ENCODE data around the gene CALHM2. TPM values are rescaled to one million over a fixed set of nuclear protein-coding genes. Genes with fewer than 3 reads are reported as not detected.
"Not testable (repeated sequence)": the region's sequence is repeated elsewhere in the genome, so short reads cannot be mapped to it uniquely, and the experiment has no call there.

The CALHM2 gene
- total RNA-seq, 1 donor from 2014 or later, result 9.8 TPM

DNA sequence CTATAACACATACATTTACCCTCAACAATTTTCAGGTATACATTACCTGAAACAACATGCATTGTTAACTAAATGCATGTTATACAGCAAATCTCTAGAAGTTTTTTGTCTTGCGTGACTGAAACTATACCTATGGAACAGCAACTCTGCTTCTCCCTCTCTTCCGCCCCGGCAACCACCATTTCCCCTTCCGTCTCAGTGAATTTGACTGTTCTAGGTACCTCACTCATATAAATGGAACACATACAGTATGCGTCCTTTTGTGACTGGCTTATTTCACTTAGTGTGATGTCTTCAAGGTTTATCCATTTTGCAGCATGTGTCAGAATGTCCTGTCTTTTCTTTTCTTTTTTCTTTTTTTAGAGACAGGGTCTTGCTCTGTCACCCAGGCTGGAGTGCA lies 22.5 kb downstream of the CALHM2 start:
- ATAC-seq, result no peak
- intact Hi-C loops (cut with micrococcal nuclease), result no loop called here

DNA sequence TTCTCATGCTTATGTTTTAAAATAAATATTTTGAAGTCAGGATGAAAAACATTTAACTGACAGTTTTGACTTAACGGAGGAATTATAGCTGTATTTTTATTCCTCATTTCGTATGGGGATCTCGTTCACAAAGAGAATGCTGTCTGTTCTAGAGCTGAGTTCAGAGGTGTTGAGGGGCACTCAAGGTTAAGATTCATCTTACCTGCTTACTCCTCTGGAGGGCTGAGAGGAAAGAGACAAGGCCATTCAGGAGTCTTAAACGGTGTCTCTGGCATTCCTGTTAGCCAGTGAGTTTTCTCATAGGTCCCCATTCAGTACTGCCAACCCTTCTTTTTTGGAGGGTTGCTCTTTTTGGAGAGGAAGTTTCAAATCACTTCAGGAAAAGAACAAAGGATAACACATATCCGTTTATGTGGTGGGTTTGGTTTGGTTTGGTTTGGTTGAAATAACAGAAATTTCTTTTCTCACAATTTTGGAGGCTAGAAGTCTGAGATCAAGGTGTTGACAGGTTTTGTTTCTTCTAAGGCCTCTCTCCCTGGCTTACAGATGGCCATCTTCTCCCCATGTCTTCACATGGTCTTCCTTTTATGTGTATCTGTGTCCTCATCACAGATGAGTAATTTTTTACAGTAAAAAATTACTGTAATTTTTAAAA lies 23.1 kb downstream of the CALHM2 start:
- DNase-seq (no peak), ATAC-seq (no peak)
- intact Hi-C loops (cut with micrococcal nuclease), result no loop called here

More for the DNA sequence above, 22.5 kb downstream of the CALHM2 start:
- no peak for DNase-seq

DNA sequence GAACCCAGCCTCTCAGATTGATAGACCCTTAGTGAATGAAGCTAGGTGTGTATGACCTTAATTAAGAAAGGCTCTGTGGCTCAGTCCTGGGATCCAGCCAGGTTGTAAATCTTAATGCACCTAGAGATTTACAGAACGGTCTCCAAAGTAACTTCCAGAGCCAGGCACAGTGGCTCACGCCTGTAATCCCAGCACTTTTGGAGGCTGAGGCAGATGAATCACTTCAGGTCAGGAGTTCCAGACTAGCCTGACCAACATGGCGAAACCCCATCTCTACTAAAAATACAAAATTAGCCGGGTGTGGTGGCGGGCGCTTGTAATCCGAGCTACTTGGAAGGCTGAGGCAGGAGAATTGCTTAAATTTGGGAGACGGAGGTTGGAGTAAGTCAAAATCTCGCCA lies 24.3 kb downstream of the CALHM2 start:
- DNase-seq (no peak), ATAC-seq (no peak)
- intact Hi-C loops (cut with micrococcal nuclease), result no loop called here

DNA sequence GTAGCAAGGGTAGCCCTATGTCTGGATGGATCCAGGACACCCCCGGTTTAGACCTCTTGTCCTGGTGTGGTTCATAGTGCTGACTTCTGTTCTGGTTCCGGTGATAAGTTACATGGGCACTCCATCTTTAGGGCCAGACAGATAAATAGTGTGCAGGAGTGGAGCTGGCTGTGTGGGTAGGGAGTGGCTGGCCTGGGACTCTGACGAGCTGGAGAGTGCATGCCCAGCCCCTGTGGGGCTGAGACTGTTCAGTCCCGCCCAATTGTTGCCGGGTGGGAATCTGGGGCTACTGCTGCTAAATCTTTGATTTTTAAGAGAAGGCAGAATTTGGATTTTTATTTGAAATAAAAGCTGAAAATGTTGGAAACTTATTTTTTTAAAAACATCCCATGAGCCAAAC lies 28.4 kb downstream of the CALHM2 start:
- intact Hi-C loops (cut with micrococcal nuclease), result no loop called here
- no peak for ATAC-seq
- DNase-seq, result no peak

DNA sequence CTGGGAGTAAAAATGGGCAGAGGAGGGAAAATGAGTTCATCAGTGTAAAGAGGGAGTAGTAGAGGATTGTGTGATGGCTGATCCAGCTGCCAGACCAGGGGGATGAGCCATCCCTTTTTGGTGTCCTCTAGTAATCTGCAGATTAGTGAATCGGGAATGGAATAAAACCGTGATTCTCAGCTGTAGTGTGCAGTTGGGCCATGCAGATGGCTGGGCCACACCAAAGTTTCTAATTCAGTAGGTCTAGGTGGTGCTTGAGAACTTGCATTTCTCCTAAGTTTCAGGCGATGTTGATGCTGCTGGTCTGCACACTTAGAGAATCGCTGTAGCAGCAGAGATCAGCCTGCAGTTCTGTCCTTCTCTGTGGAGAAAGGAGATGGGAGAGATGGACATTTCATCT lies 33.1 kb downstream of the CALHM2 start:
- DNase-seq, result no peak
- intact Hi-C loops (cut with micrococcal nuclease), result loop anchor here (5.0 kb wide), 1 partner anchor 68 kb away; no protein-coding TSS in a partner anchor
- ATAC-seq, result no peak

DNA sequence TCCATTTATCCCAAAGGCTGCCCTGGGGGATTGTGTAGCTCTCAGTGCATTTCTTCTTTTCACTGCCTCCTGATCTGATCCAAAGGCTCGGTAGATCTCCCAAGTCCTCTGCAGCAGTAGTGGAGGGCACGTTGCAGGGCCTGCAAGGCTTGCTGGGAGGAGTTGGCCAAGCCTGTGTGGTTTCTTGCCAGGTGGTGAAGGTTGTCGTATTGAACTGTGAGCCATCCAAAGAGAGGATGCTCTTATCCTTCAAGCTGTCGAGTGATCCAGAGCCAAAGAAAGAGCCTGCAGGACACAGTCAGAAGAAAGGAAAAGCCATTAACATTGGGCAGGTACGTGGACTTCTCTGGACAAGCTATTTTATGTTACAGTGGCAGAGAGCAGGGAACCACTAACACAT lies 34.6 kb downstream of the CALHM2 start:
- no peak for ATAC-seq
- DNase-seq, result no peak
- intact Hi-C loops (cut with micrococcal nuclease), result loop anchor here (5.0 kb wide), 1 partner anchor 70 kb away; no protein-coding TSS in a partner anchor

DNA sequence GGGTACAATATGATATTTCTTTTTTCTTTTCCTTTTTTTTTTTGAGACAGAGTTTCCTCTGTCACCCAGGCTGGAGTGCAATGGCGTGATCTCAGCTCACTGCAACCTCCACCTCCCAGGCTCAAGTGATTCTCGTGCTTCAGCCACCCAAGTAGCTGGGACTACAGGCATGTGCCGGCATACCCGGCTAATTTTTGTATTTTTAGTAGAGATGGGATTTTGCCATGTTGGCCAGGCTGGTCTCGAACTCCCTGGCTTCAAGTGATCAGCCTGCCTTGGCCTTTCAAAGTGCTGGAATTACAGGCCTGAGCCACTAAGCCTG lies 35.1 kb downstream of the CALHM2 start:
- ATAC-seq, DNase-seq: not testable (repeated sequence)

DNA sequence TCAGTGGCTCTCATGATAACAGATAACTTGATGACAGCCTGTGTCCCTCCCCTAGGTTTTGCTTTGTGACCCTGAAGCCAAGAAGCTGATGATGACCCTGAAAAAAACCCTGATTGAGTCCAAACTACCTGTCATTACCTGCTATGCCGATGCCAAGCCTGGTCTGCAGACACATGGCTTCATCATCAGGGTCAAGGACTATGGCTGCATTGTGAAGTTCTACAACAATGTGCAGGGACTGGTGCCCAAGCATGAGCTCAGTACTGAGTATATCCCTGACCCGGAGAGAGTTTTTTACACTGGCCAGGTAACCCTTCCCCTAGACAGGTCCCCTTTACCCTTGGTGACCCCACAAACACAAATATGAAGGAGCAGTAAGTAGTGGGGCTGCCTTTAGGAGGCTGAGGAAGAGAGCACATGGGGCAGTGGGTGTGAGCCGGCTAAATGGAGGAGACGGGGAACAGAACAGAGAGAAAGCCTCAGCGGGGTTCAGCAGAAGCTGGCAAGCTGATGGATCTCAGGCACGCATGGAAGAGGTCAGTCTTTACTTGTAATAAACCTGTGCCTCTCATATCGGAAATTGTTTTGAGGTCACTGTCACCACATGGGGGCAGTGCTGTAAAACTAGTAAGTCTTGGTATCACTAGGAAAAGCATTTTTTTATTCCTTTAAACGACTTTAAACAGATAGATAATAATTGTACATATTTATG lies 35.6 kb downstream of the CALHM2 start:
- intact Hi-C loops (cut with micrococcal nuclease), result loop anchor here (5.0 kb wide), 1 partner anchor 71 kb away; no protein-coding TSS in a partner anchor
- ATAC-seq, result peak; percentile 56
- peak; percentile 35 for DNase-seq

More for the DNA sequence above, 35.1 kb downstream of the CALHM2 start:
- intact Hi-C loops (cut with micrococcal nuclease), result loop anchor here (5.0 kb wide), 1 partner anchor 70 kb away; no protein-coding TSS in a partner anchor

DNA sequence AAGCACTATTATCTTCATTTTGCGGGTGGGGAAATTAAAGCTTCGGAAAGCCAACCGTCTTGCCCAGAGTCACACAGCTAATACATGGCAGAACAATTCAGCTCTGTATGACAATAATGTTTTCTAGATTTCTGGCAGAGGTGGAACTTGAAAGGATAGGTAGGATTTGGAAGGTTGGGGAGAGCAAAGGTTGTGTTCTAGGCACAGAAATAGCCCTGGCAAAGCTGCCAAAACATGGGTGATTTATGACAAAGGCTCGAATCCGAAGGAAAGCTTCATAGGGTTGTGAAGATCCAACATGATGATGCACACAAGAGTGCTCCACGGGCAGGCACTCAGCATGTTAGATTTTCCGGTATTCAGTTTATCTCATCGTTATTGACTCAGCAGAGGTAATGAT lies 36.6 kb downstream of the CALHM2 start:
- ATAC-seq (no peak), DNase-seq (no peak)
- intact Hi-C loops (cut with micrococcal nuclease), result loop anchor here (5.0 kb wide), 1 partner anchor 72 kb away; no protein-coding TSS in a partner anchor

DNA sequence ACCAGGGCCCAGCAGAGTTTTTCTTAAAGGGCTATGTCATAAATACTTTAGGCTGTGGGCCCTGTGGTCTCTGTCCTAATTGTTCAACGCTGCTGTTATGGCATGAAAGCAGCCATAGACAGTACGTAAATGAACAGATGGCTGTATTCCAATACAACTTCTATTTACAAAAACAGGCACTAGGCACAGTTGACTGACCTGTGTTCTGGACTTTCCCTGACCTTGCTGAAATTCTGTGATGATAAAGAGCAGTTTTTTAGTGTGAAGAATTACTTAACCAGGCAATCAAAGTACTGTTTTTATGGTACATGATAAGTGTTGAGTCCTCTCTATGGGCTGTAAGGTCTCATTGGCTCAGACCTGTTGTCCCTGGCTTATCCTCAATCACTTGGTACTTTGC lies 38.6 kb downstream of the CALHM2 start:
- ATAC-seq (no peak), DNase-seq (no peak)
- intact Hi-C loops (cut with micrococcal nuclease), result no loop called here

DNA sequence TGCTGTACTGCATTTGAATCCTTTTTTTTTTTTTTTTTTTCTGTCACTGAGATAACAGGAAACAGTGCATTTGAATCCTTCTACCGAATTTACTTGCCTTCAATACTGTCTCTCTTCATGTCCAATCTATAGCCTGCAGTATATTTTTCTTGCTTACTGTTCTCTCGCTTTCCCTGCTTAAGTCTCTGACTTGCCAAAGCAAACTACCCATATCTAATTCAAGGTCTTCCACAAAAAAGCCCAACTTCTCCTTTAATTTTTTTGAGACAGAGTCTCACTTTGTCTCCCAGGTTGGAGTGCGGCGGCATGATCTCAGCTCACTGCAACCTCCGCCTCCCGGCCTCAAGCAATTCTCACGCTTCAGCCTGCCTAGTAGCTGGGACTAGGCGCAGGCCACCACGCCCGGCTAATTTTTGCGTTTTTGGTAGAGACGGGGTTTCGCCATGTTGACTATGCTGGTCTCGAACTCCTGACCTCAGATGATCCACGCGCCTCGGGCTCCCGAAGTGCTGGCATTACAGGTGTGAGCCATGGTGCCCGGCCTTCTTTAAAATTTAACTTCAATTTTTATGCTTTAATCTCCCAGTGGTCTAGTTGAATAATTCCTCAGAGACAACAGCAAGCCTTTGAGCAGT lies 54.9 kb downstream of the CALHM2 start:
- no peak for DNase-seq
- no peak for ATAC-seq
- intact Hi-C loops (cut with micrococcal nuclease), result no loop called here

DNA sequence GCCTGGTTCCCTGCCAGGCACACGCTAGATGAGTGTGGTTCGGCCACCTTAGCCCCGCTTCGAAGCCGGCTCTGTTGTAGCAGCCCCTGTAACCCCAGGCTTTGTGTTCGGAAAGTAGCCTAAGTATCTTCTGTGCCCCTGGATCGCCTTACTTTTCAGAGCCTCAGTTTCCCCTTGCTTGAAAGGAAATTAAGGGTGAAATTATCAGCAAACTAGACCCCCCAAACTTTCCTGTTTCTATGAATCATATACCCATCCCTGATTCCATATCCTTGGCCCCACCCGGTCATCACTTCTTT lies 55.4 kb downstream of the CALHM2 start:
- DNase-seq (no peak), ATAC-seq (no peak)
- intact Hi-C loops (cut with micrococcal nuclease), result no loop called here

Other genes starting within 250 kb of the CALHM2 start
- not detected for gene RPEL1, start 206.5 kb downstream of the CALHM2 start, total RNA-seq
- gene INA, start 175.2 kb downstream of the CALHM2 start, total RNA-seq, result not detected
- 5.5 TPM for gene PCGF6, start 101.2 kb downstream of the CALHM2 start, total RNA-seq
- 2.8 TPM for gene TAF5, start 84.4 kb downstream of the CALHM2 start, total RNA-seq
- gene ATP5MK, start 55.9 kb downstream of the CALHM2 start, total RNA-seq, result 1,234 TPM
- 12.1 TPM for gene PDCD11, start 55.7 kb downstream of the CALHM2 start, total RNA-seq
- not detected for gene CALHM1, start 6.5 kb upstream of the CALHM2 start, total RNA-seq
- gene CALHM3, start 26.9 kb upstream of the CALHM2 start, total RNA-seq, result not detected
- gene NEURL1, start 41.3 kb upstream of the CALHM2 start, total RNA-seq, result not detected

All from left ventricle myocardium superior (tissue), 1 donor.